IPS-NIHi7 (cell line): Measurements from ENCODE around the gene UQCRHL.

ENCODE experiments used
- DNase-seq: peaks from one replicate; pipeline ENCODE4 v3.0.0; 2012; ENCODE audit warnings: mixed read lengths; ENCODE audit errors: extremely low spot score

Gene UQCRHL

GRCh38 chr1:15758953-15759661, 48.3 kb downstream of the UQCRHL start:
- no peak for DNase-seq

DNA sequence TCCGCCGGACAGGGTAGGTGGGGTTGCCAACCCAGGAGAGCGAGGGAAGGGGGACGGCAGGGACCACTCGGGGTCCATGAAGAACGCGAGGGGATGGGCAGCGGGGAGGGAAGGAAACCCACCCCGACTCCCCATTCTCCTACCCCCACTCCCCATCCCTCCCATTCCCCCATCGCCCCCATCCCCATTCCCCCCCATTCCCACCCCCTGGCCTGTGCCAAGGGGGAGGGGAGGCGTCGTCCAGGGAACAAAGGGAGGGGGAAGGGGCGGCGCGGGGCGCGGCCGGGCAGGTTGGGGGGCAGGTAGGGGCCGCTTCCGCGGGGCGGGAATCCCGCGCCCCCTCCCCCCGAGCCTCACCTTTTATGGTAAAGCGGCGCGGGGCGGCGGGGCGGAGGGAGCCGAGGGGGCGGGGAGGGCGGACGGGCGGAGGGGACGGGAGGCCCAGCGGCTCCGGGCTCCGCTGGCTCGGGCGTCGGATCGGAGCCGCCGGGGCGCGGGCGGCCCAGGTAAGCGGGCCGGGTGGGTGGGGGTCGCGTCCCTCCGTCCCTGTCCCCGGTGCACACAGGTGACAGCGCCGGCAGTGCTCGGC, 49.0 kb downstream of the UQCRHL start, which contains the start of gene FBLIM1:
TSS of gene FBLIM1 (plus strand) at position 453 of the 589 bp plus-strand sequence. CDS start 6,189 bp downstream, outside the sequence.
- peak; percentile 76 for DNase-seq

DNA sequence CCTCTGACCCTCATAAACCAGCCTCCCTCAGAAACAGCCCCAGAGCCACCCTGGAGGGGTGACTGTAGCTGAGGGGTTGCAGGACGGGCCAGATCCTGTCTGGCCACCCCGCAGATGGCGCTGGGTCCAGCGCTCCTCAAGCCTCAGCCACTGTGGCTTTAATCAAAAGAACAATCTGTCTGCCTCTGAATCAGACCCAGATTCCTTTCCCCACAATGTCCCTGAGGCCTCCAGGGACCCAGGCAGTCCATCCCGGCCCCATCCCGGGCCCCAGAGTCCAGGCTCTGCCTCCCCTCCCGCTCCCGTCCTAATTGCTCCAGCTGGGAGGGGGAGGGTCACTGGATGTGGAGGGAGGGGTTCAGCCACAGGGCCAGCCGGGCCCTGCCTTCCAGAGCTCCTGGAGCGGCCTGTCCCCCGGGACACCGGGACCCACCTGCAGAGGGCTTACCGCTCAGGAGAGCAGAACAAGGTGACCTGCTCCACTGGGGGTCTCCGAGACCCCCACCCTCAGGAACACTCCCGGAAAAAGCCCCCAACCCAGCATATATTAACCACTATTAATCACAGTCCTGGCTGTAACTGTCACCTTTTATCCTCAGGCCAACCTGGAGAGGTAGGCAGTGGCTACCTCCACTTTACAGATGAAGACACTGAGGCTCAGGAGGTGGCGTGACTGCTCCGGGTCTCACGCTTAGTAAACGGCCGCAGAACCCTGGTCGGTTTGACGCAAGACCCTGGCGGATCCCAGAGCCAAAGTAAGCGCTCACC, 49.7 kb downstream of the UQCRHL start:
- DNase-seq, result peak; percentile 55
